ENCODE results near the gene DECR2. TPM values are rescaled to one million over a fixed set of nuclear protein-coding genes. Genes with fewer than 3 reads are reported as not detected.

DECR2 gene
- total RNA-seq, 4 donors from 2014 or later: 10.6 to 106 (median 31.9) TPM

DNA sequence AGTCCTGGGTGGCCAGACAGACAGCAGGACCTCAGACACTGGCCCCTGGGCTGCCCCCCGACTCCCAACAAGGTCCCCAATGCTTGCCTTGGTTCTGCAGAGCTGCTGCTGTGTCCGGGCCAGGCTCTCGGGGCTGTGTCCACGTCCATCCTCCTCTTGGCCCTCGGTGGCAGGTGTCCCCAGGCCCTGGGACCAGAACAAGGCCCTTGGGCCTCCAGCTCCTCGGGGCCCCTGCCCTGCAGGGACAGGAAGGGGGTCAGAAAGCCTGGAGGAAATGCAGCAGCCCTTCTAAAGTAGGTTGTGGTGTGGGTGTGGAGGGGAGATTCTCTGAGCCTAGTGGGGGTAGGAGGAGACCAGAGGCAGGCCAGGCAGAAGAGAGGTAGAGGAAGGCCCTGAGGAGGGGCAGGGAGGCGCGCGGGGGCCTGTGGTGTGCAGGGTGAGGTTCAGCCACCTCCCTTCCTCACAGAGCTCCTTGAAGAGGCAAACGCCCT, 46.7 kb upstream of the DECR2 start:
- H3K4me3 ChIP-seq: no peak overlapping the region
- H3K36me3 ChIP-seq: no peaks in the 10 kb centered on the region
- H3K9me3 ChIP-seq: no peaks in the 10 kb centered on the region
- H3K4me1 ChIP-seq: peaks cover 0 to 6% of the 10 kb centered on the region in 2 donors
- TF ChIP-seq POLR2A (IDR thresholded peaks at IDR 0.05): no peak
- no peak for TF ChIP-seq CTCF (IDR thresholded peaks at IDR 0.05)
- intact Hi-C loops (cut with DNase I; ENCODE audit: low total_unique reads): no loop called here
- H3K27me3 ChIP-seq: no peaks in the 10 kb centered on the region
- no peak overlapping the region for H3K27ac ChIP-seq
- no peak for DNase-seq

DNA sequence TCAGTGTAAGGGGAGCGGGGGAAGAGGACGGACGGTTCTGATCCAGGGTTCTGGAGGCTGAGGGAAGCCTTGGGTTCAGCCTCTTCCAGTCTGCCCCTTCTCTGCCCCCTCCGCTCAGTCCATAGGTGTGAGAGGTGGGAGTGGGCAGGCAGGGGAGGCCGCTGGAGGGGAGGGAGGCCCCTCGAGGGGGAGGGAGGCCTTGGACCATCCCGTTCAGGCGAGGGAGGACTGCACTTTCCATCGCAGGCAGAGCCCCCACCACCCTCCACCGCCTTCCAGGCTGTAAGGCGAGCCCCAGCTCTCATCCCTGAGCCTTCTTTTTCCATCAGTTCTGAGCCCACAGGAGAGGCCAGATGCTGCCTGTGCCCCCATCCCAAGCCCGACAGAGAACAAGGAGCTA, 44.9 kb upstream of the DECR2 start:
- Histone ChIP-seq H3K27ac (no peak overlapping the region), H3K27me3 (no peaks in the 10 kb centered on the region), H3K4me3 (no peak overlapping the region), H3K9me3 (no peaks in the 10 kb centered on the region), H3K4me1 (no peaks in the 10 kb centered on the region), H3K36me3 (no peaks in the 10 kb centered on the region)
- intact Hi-C loops (cut with DNase I; ENCODE audit: low total_unique reads): no loop called here
- DNase-seq: no peak
- no peak for TF ChIP-seq POLR2A (IDR thresholded peaks at IDR 0.05)
- no peak for TF ChIP-seq CTCF (IDR thresholded peaks at IDR 0.05)

- Histone ChIP-seq H3K27ac (no peak overlapping the region), H3K4me1 (no peaks in the 10 kb centered on the region), H3K27me3 (no peaks in the 10 kb centered on the region), H3K36me3 (no peaks in the 10 kb centered on the region), H3K4me3 (no peak overlapping the region), H3K9me3 (no peaks in the 10 kb centered on the region)
- intact Hi-C loops (cut with DNase I; ENCODE audit: low total_unique reads): no loop called here
- no peak for DNase-seq
- TF ChIP-seq CTCF (IDR thresholded peaks at IDR 0.05): no peak
- no peak for TF ChIP-seq POLR2A (IDR thresholded peaks at IDR 0.05)
These were observed 42.5 kb upstream of the DECR2 start for GRCh38 chr16:359067-359763.

GRCh38 chr16:359871-360697, 41.6 kb upstream of the DECR2 start:
- Histone ChIP-seq H3K36me3 (no peaks in the 10 kb centered on the region), H3K27me3 (no peaks in the 10 kb centered on the region), H3K27ac (no peak overlapping the region), H3K4me3 (no peak overlapping the region), H3K9me3 (no peaks in the 10 kb centered on the region), H3K4me1 (no peaks in the 10 kb centered on the region)
- no peak for DNase-seq
- TF ChIP-seq POLR2A (IDR thresholded peaks at IDR 0.05) (no peak), CTCF (IDR thresholded peaks at IDR 0.05) (no peak)
- intact Hi-C loops (cut with DNase I; ENCODE audit: low total_unique reads): no loop called here

All from uterus (tissue), 4 donors.